Vagina (tissue), 2 donors: ENCODE data around the gene MGME1. TPM values are rescaled to one million over a fixed set of nuclear protein-coding genes. Genes with fewer than 3 reads are reported as not detected.

ENCODE experiments used
- DNase-seq, 2 donors: peaks; one replicate each; pipeline ENCODE4 v3.0.0-alpha.2; 2017; ENCODE audit errors: extremely low spot score in 2 of 2
- H3K27ac ChIP-seq: fragments of 200-600 bp; sonication (generic); one replicate; pipeline ENCODE4 v1.5.1; 2019
- H3K27me3 ChIP-seq: fragments of 200-600 bp; sonication (generic); one replicate; pipeline ENCODE4 v1.5.1; 2019
- H3K36me3 ChIP-seq, 2 donors: fragments of 200-600 bp; sonication (generic); one replicate each; pipeline ENCODE4 v1.5.1; 2017 to 2019
- H3K4me1 ChIP-seq: fragments of 200-600 bp; sonication (generic); one replicate; pipeline ENCODE4 v1.5.1; 2019
- H3K4me3 ChIP-seq, 2 donors: fragments of 200-600 bp; sonication (generic); 1 replicate in 1 of 2; 2 replicates in 1 of 2; pipeline ENCODE4 v1.5.1; 2016 to 2019
- H3K9me3 ChIP-seq: fragments of 200-600 bp; sonication (generic); one replicate; pipeline ENCODE4 v1.5.1; 2019
- CTCF ChIP-seq, 3 experiments: fragments of 450-650 bp in 2 of 3; fragments of 200-600 bp in 1 of 3; sonication (generic) in 1 of 3; IDR thresholded peaks; one replicate each; pipeline ENCODE4 v1.5.1; 2017 to 2019; ENCODE audit warnings: antibody characterized with exemption in 3 of 3, mild to moderate bottlenecking in 2 of 3, moderate library complexity in 2 of 3
- POLR2A ChIP-seq, 2 donors: fragments of 450-650 bp; IDR thresholded peaks; one replicate each; pipeline ENCODE4 v1.6.1; 2017; ENCODE audit warnings: antibody characterized with exemption in 2 of 2, mild to moderate bottlenecking in 2 of 2, moderate library complexity in 2 of 2
- POLR2AphosphoS5 ChIP-seq, 2 donors: sonication (generic); formaldehyde crosslinking; IDR thresholded peaks; one replicate each; pipeline ENCODE4 v1.9.0; 2017; ENCODE audit warnings: antibody characterized with exemption in 2 of 2, mild to moderate bottlenecking in 2 of 2, low read depth in 1 of 2; ENCODE audit not compliant: insufficient read depth in 1 of 2
- intact Hi-C: fragments of 100-400 bp; cut with DNase I; formaldehyde crosslinking; loops from one replicate; pipeline ENCODE4 v1.15.1; 2023
- total RNA-seq: library from RNA; depleted of rRNA; stranded (reverse); fragments of >200 nt; gene quantifications from one replicate; pipeline ENCODE4 v1.2.3, GENCODE V29; 2016

The MGME1 gene
- total RNA-seq, 1 donor from 2014 or later, result 8.6 TPM

GRCh38 chr20:17944854-17945474, 23.9 kb upstream of the MGME1 start:
- H3K9me3 ChIP-seq, result no peaks in the 10 kb centered on the region
- no peaks in the 10 kb centered on the region for H3K27me3 ChIP-seq
- intact Hi-C loops, result no loop called here
- no peak for TF ChIP-seq CTCF (IDR thresholded peaks at IDR 0.05)
- no peak for TF ChIP-seq POLR2AphosphoS5 (IDR thresholded peaks at IDR 0.05; ENCODE audit: insufficient read depth in 1 of 2, low read depth in 1 of 2)
- no peak for TF ChIP-seq POLR2A (IDR thresholded peaks at IDR 0.05)
- no peak overlapping the region for H3K4me3 ChIP-seq
- H3K36me3 ChIP-seq, result peaks cover 0 to 81% of the 10 kb centered on the region in 2 donors
- no peak overlapping the region for H3K27ac ChIP-seq
- DNase-seq, result no peak
- H3K4me1 ChIP-seq, result no peaks in the 10 kb centered on the region

- Histone ChIP-seq H3K36me3 (peaks cover 0 to 92% of the 10 kb centered on the region in 2 donors), H3K27me3 (no peaks in the 10 kb centered on the region), H3K4me3 (no peak overlapping the region), H3K27ac (no peak overlapping the region), H3K4me1 (no peaks in the 10 kb centered on the region), H3K9me3 (no peaks in the 10 kb centered on the region)
- intact Hi-C loops, result no loop called here
- TF ChIP-seq POLR2AphosphoS5 (IDR thresholded peaks at IDR 0.05; ENCODE audit: insufficient read depth in 1 of 2, low read depth in 1 of 2) (no peak), POLR2A (IDR thresholded peaks at IDR 0.05) (no peak), CTCF (IDR thresholded peaks at IDR 0.05) (no peak)
- DNase-seq, result no peak
Observed at GRCh38 chr20:17946040-17946439, 22.8 kb upstream of the MGME1 start.

GRCh38 chr20:17946572-17947473, 22.0 kb upstream of the MGME1 start:
- no peak for DNase-seq
- intact Hi-C loops, result no loop called here
- Histone ChIP-seq H3K27me3 (no peaks in the 10 kb centered on the region), H3K9me3 (no peaks in the 10 kb centered on the region), H3K27ac (no peak overlapping the region), H3K4me1 (no peaks in the 10 kb centered on the region), H3K36me3 (peaks cover 0 to 93% of the 10 kb centered on the region in 2 donors), H3K4me3 (no peak overlapping the region)
- no peak for TF ChIP-seq POLR2AphosphoS5 (IDR thresholded peaks at IDR 0.05; ENCODE audit: insufficient read depth in 1 of 2, low read depth in 1 of 2)
- TF ChIP-seq POLR2A (IDR thresholded peaks at IDR 0.05), result no peak
- no peak for TF ChIP-seq CTCF (IDR thresholded peaks at IDR 0.05)

GRCh38 chr20:17947474-17947815, 21.4 kb upstream of the MGME1 start:
- no peak overlapping the region for H3K4me3 ChIP-seq
- TF ChIP-seq POLR2AphosphoS5 (IDR thresholded peaks at IDR 0.05; ENCODE audit: insufficient read depth in 1 of 2, low read depth in 1 of 2), result no peak
- TF ChIP-seq POLR2A (IDR thresholded peaks at IDR 0.05), result no peak
- TF ChIP-seq CTCF (IDR thresholded peaks at IDR 0.05), result no peak
- intact Hi-C loops, result no loop called here
- H3K27me3 ChIP-seq, result no peaks in the 10 kb centered on the region
- H3K27ac ChIP-seq, result no peak overlapping the region
- H3K36me3 ChIP-seq, result peaks cover 0 to 90% of the 10 kb centered on the region in 2 donors
- H3K4me1 ChIP-seq, result no peaks in the 10 kb centered on the region
- DNase-seq, result no peak
- no peaks in the 10 kb centered on the region for H3K9me3 ChIP-seq

GRCh38 chr20:17948442-17948841, 20.4 kb upstream of the MGME1 start:
- no peaks in the 10 kb centered on the region for H3K4me1 ChIP-seq
- no peak overlapping the region for H3K27ac ChIP-seq
- intact Hi-C loops, result no loop called here
- no peaks in the 10 kb centered on the region for H3K27me3 ChIP-seq
- peaks cover 0 to 92% of the 10 kb centered on the region in 2 donors for H3K36me3 ChIP-seq
- H3K9me3 ChIP-seq, result no peaks in the 10 kb centered on the region
- TF ChIP-seq CTCF (IDR thresholded peaks at IDR 0.05) (no peak), POLR2AphosphoS5 (IDR thresholded peaks at IDR 0.05; ENCODE audit: insufficient read depth in 1 of 2, low read depth in 1 of 2) (no peak), POLR2A (IDR thresholded peaks at IDR 0.05) (no peak)
- no peak overlapping the region for H3K4me3 ChIP-seq
- DNase-seq, result no peak
